Stimulated activated naive CD8-positive, alpha-beta T cell treated with anti-CD3 and anti-CD28 coated beads, Interleukin-15, Interleukin-2, amounts not matched to agents 100 U/mL and 50 U/mL, for 24 hours (primary cell): ENCODE data around the gene MTMR3.
A peak's percentile ranks its signal among the peaks of the same experiment; 100 is the strongest.
"Not testable (repeated sequence)": the region's sequence is repeated elsewhere in the genome, so short reads cannot be mapped to it uniquely, and the experiment has no call there.

Experiments
- ATAC-seq: fragments of 150-1000 bp; cut with Tn5 transposase; one replicate; pipeline ENCODE4 v1.10.0; 2021
- DNase-seq: peaks from one replicate; pipeline ENCODE4 v3.0.0; 2021

Gene MTMR3

GRCh38 chr22:29967461-29967860, 84.5 kb downstream of the MTMR3 start:
- no peak for DNase-seq
- no peak for ATAC-seq

GRCh38 chr22:29971607-29972006, 88.6 kb downstream of the MTMR3 start:
- DNase-seq: no peak

DNA sequence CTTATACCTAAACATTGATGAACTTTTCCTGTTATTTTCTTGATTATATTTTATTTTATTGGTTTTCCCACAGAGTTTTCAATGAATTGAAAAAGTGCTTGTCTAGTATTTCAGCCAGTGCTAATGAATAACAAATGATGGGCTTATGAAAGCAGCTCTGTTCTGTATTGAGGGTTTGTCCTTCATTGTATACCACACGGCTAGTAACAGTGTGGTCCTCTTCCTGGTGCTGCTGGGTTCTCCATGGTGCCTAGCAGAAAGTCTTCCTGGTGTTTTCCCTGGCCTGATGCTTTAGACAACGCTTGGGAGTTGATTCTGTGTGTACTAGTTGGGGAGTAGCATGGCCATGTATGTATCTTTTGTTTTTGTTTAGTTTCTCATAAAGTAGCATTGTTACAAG, 89.1 kb downstream of the MTMR3 start:
- ATAC-seq (no peak), DNase-seq (no peak)

More at GRCh38 chr22:29971607-29972006, 88.6 kb downstream of the MTMR3 start:
- no peak for ATAC-seq

- DNase-seq (no peak), ATAC-seq (no peak)
These were observed 90.3 kb downstream of the MTMR3 start for GRCh38 chr22:29973269-29973668.

DNA sequence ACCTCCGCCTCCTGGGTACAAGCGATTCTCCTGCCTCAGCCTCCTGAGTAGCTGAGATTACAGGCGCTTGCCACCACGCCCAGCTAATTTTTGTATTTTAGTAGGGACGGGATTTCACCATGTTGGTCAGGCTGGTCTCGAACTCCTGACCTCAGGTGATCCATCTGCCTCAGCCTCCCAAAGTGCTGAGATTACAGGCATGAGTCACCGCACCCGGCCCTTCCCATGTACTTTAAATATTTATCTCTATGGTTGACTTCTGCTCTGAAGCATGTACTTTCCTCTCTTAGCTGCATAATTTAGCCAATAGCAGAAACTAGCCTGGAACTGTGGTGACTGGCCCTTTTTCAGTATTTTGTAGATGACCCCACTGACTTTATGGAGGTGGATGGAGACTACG, 90.7 kb downstream of the MTMR3 start:
- ATAC-seq: not testable (repeated sequence)

DNA sequence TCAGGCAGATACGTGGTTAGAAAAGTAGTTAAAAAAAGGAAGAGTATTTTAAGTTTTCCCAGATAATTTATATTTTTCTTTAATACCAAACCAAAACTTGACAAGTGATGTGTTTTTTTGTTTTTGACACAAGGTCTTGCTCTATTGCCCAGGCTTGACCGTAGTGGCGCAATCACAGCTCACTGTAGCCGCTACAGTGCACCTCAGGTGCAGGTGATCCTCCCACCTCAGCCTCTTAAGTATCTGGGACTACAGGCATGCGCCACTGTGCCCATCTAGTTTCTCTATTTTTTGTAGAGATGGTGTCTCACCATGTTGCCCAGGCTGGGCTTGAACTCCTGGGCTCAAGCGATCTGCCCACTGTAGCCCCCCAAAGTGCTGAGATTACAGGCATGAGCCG, 92.5 kb downstream of the MTMR3 start:
- DNase-seq (no peak), ATAC-seq (no peak)

More for the DNA sequence above, 90.7 kb downstream of the MTMR3 start:
- DNase-seq: not testable (repeated sequence)

GRCh38 chr22:29977107-29977506, 94.1 kb downstream of the MTMR3 start:
- ATAC-seq (no peak), DNase-seq (no peak)

DNA sequence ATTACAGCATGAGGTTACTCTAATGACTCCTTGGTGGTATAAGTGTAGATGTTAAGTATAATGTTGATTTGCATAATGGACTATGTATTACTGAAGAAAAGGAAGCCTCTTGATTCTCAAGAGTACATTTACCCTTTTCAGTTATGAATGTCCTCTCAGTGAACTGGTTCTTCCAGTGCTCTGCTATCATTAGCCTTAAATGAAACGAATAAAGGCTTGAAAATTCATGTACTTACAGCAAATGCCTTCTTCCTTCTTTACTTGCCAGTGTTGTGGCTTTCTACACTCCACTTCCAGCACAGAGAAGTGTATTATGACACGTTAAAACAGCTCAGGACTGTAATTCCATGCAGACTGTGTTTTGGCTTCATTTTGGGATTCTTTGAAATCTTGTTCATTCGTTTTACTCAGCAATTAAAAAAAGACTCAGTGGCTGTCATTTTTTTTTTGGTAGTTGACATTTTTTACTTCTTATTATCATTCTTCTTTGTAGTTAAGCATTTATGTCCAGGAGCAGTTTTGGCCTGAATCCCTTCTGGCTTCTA, 96.9 kb downstream of the MTMR3 start:
- no peak for DNase-seq
- no peak for ATAC-seq

- no peak for DNase-seq
- ATAC-seq: no peak
These were observed 100.4 kb downstream of the MTMR3 start for GRCh38 chr22:29983296-29983917.

DNA sequence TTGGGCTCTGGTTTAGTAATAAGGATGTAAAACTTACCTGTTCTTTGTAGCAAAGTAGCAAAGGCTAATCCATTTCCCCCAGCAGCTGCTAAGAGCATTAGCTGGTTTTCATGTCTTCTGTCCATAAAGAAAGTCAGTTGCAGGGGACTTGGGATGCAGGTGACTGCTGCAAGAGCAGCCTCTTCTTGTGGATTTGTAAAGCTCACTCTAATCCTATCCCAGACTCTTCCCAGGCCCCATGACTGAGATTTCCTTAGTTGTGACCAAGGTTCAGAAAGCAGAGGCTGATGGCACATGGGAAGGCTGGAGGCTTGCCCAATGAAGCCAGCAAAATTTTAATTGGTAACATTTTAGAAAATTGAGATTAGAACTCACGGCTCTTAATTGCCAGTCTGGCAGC, 102.9 kb downstream of the MTMR3 start:
- DNase-seq: no peak
- ATAC-seq: no peak

- no peak for DNase-seq
- ATAC-seq: no peak
These were observed 104.2 kb downstream of the MTMR3 start for GRCh38 chr22:29987137-29987536.

GRCh38 chr22:29988719-29989118, 105.7 kb downstream of the MTMR3 start:
- ATAC-seq (no peak), DNase-seq (no peak)

DNA sequence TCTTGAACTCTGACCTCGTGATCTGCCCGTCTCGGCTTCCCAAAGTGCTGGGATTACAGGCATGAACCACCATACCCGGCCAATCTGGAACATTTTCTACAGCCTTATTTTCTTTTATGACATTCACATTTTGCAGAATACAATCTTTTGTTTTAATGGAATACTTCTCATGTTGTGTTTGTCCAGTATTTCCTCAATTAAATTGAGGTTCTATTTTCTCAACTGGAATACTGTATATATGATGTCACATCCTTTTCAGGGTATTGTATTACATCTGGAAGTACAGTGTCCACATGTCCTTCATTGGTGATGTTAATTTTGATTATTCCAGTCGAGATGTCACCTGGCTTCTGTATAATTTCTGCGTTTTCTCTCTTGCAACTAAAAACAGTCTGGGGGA, 106.5 kb downstream of the MTMR3 start:
- no peak for ATAC-seq
- DNase-seq: no peak

GRCh38 chr22:29992341-29993275, 109.6 kb downstream of the MTMR3 start:
- no peak for ATAC-seq
- no peak for DNase-seq

DNA sequence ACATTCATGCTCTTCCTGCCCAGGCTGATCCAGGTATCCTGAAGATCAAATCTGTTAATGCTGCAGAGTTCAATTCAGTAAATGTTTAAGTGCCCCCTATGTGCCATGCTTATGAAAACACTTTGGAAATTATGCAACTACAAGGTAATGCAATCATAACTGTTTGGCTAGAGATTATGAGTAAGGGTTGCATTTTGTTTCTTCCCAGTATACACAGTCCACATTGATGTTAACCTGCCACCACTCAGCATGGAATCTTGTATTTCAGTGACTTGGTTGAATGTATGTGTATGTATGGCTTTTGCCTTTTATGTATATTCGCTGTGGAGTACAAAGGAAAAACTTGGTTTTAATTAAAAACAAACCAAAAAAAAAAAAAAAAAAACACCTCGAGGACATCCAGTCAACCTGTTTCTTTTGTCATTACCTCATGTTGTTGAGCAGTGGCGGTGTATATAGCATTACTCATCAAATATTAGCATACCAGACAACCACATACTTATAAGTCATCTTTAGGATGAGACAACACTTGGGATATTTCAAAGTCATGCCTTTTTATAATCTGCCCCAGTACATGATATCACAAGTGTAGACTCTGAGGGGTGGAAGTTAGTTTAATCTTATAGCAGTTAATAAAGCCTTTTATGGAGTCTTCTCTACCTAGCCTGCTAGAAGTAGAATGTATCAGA, 111.2 kb downstream of the MTMR3 start:
- no peak for DNase-seq

GRCh38 chr22:29994943-29995342, 112.0 kb downstream of the MTMR3 start:
- ATAC-seq (no peak), DNase-seq (no peak)

More for the DNA sequence above, 111.2 kb downstream of the MTMR3 start:
- ATAC-seq: peak; percentile 78

- DNase-seq: no peak
- ATAC-seq: no peak
These were observed 114.1 kb downstream of the MTMR3 start for GRCh38 chr22:29997107-29997506.

DNA sequence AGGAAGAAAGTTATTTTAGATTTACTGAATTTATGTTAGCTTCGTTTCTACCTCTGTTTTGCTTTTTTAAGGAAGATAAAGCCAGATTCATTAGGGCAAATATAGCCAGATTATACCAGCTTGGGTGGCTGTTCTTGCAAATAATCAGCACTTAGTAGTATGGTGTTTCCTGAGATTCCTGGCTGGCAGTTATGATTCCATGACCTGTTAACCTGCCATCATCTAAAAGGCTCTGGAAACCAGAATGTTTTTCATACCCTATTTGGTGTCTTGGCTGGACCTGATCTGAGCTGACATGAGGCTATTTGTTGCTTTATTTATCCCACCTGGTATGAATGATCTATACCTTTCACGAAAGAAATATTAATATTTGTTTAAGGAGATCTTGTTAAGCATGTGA, 114.5 kb downstream of the MTMR3 start:
- no peak for ATAC-seq

DNA sequence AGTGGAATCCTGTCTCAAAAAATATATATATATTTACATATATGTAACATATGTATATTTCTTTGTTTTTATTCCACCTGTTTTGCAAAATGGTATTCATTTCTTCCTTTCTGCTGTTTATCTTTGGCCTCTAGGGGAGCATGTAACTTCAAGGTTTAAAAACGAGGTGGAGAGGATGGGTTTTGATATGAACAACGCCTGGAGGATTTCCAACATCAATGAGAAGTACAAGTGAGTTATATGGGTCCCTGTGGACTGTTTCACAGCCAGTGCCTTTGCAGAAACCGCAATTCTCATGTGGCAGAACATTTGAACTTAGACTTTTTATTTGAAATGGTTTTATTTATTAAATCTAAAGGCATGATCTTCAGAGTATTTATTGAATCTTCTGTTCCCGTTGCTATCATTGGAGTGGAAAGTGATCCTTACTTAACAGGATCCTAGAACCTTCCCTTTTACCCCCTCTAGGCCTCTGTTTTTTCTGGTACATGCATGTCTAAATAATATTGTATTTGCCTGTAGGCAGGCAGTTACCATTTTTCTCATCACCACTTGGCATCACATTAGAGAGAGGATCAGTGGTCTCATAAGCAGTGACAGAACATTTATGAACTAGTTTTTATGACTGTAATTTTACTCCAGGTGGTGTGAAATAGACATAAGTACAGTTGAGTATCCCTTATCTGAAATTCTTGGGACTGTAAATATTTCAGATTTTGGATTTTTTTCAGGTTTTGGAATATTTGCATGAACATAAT, 115.8 kb downstream of the MTMR3 start:
- no peak for ATAC-seq
- DNase-seq: no peak

More for the DNA sequence above, 114.5 kb downstream of the MTMR3 start:
- DNase-seq: no peak

- ATAC-seq: peak; percentile 57
- DNase-seq: peak; percentile 10
These were observed 117.6 kb downstream of the MTMR3 start for GRCh38 chr22:30000566-30000965.

GRCh38 chr22:30001459-30001858, 118.5 kb downstream of the MTMR3 start:
- no peak for ATAC-seq
- DNase-seq: no peak
